HTERT RPE-1 (cell line): Measurements from ENCODE around the gene BET1.
"Not testable (repeated sequence)": the region's sequence is repeated elsewhere in the genome, so short reads cannot be mapped to it uniquely, and the experiment has no call there.

Source experiments
- in situ Hi-C: fragments of 300-500 bp; cut with MboI; formaldehyde crosslinking; loops from 4 replicates; pipeline ENCODE4 v1.14.3; 2020; ENCODE audit warnings: low sequenced_read_pairs

Gene BET1

GRCh38 chr7:94004024-94004951 lies at the start of gene BET1:
Gene BET1 (minus strand): TSS chr7:94004355. CDS start chr7:94004216, 139 bp downstream.
- in situ Hi-C loops, result no loop called here

GRCh38 chr7:94053532-94053931 lies 49.4 kb upstream of the BET1 start:
- in situ Hi-C loops, result no loop called here

GRCh38 chr7:94052398-94053180 lies 48.4 kb upstream of the BET1 start:
- in situ Hi-C loops, result no loop called here

GRCh38 chr7:94050046-94050445 lies 45.9 kb upstream of the BET1 start:
- in situ Hi-C loops, result no loop called here

- in situ Hi-C loops, result no loop called here
Observed at GRCh38 chr7:94049615-94050014, 45.5 kb upstream of the BET1 start.

- in situ Hi-C loops, result no loop called here
Observed at GRCh38 chr7:94048755-94049154, 44.6 kb upstream of the BET1 start.

GRCh38 chr7:94047956-94048355 lies 43.8 kb upstream of the BET1 start:
- in situ Hi-C loops, result no loop called here

GRCh38 chr7:94045581-94045980 lies 41.4 kb upstream of the BET1 start:
- in situ Hi-C loops, result no loop called here

GRCh38 chr7:94044806-94045205 lies 40.7 kb upstream of the BET1 start:
- in situ Hi-C loops, result no loop called here

- in situ Hi-C loops, result no loop called here
Observed at GRCh38 chr7:94043299-94043698, 39.1 kb upstream of the BET1 start.

- in situ Hi-C loops, result no loop called here
Observed at GRCh38 chr7:94042381-94042780, 38.2 kb upstream of the BET1 start.

GRCh38 chr7:94041529-94041928 lies 37.4 kb upstream of the BET1 start:
- in situ Hi-C loops, result no loop called here

- in situ Hi-C loops, result no loop called here
Observed at GRCh38 chr7:94040254-94040653, 36.1 kb upstream of the BET1 start.

- in situ Hi-C loops, result no loop called here
Observed at GRCh38 chr7:94039368-94040035, 35.3 kb upstream of the BET1 start.

GRCh38 chr7:94031865-94032264 lies 27.7 kb upstream of the BET1 start:
- in situ Hi-C loops, result no loop called here

GRCh38 chr7:94030634-94031033 lies 26.5 kb upstream of the BET1 start:
- in situ Hi-C loops, result no loop called here

GRCh38 chr7:94029976-94030375 lies 25.8 kb upstream of the BET1 start:
- in situ Hi-C loops, result no loop called here

- in situ Hi-C loops, result no loop called here
Observed at GRCh38 chr7:94028768-94029167, 24.6 kb upstream of the BET1 start.

- in situ Hi-C loops, result not testable (repeated sequence)
Observed at GRCh38 chr7:94026619-94027018, 22.5 kb upstream of the BET1 start.

GRCh38 chr7:94022550-94022949 lies 18.4 kb upstream of the BET1 start:
- in situ Hi-C loops, result no loop called here

GRCh38 chr7:94016786-94017185 lies 12.6 kb upstream of the BET1 start:
- in situ Hi-C loops, result no loop called here
